HS-5 (cell line): ENCODE measurements around the gene VWF.
"Not testable (repeated sequence)": the region's sequence is repeated elsewhere in the genome, so short reads cannot be mapped to it uniquely, and the experiment has no call there.

Source experiments
- DNase-seq: peaks from one replicate; pipeline ENCODE4 v3.0.0-alpha.2; 2012; ENCODE audit warnings: low read depth

VWF gene

DNA sequence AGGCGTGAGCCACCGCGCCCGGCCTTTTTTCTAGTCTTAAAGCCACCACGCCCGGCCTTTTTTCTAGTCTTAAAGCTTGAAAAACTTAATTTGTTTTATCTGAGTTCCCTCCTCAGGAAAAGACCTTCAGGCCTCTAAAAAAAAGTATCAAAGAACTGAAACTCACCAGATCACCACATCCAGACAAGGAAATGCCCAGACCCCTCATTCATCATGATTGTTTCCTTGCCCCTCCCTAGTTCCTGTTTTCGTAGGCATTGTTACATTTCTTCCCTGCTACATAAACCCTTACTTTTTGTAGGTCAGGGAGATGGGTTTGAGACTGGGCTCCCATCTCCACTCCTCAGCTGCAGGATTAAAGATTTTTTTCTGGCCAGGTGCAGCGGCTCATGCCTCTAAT lies 21.1 kb upstream of the VWF start:
- no peak for DNase-seq

DNA sequence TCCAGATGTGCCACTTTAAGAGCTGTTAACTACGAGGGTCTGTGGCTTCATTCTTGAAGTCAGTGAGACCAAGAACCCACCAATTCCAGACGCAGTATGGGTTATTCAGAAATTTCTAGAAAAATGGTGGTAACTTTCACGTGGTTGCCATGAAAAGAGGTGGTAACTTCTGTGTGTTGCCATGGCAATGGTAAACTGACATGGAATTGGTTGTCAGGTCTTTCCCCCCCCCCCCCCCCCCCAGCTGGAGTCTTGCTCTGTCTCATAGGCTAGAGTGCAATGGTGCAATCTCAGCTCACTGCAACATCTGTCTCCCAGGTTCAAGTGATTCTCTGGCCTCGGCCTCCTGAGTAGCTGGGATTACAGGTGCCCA lies 18.8 kb upstream of the VWF start:
- DNase-seq: no peak

DNA sequence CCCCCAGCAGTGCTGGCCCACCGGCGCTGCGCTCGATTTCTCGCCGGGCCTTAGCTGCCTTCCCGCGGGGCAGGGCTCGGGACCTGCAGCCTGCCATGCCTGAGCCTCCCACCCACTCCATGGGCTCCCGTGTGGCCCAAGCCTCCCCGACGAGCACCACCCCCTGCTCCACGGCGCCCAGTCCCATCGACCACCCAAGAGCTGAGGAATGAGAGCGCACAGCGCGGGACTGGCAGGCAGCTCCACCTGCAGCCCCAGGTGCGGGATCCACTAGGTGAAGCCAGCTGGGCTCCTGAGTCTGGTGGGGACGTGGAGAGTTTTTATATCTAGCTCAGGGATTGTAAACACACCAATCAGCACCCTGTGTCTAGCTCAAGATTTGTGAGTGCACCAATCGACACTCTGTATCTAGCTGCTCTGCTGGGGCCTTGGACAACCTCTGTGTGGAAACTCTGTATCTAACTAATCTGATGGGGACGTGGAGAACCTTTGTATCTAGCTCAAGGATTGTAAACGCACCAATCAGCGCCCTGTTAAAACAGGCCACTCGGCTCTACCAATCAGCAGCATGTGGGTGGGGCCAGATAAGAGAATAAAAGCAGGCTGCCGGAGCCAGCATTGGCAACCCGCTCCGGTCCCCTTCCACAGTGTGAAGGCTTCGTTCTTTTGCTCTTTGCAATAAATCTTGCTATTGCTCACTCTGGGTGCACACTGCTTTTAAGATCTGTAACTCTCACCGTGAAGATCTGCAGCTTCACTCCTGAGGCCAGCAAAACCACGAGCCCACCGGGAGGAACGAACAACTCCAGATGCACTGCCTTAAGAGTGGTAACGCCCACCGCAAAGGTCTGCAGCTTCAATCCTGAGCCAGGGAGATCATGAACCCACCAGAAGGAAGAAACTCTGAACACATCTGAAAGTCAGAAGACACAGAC lies 18.2 kb upstream of the VWF start:
- DNase-seq: not testable (repeated sequence)

DNA sequence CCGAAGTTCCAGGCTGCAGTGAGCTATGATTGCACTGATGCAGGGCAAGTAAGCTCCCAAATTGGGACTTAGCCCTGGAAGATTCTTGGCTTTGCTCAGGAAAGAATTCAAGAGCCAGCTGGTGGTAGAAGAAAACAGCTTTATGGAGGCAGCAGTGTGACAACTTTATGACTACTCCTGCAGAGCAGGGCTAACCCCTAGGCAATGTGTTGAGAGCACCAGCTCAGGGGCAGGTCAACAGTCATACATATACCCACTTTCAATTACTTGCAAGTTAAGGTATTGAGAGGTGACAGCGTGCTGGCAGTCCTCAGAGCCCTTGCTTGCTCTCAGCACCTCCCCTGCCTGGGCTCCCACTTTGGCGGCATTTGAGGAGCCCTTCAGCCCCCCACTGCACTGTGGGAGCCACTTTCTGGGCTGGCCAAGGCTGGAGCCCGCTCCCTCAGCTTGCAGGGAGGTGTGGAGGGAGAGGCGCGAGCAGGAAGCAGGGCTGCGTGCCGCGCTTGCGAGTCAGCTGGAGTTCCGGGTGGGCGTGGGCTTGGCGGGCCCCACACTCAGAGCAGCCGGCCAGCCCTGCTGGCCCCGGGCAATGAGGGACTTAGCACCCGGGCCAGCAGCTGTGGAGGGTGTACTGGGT lies 17.4 kb upstream of the VWF start:
- not testable (repeated sequence) for DNase-seq

DNA sequence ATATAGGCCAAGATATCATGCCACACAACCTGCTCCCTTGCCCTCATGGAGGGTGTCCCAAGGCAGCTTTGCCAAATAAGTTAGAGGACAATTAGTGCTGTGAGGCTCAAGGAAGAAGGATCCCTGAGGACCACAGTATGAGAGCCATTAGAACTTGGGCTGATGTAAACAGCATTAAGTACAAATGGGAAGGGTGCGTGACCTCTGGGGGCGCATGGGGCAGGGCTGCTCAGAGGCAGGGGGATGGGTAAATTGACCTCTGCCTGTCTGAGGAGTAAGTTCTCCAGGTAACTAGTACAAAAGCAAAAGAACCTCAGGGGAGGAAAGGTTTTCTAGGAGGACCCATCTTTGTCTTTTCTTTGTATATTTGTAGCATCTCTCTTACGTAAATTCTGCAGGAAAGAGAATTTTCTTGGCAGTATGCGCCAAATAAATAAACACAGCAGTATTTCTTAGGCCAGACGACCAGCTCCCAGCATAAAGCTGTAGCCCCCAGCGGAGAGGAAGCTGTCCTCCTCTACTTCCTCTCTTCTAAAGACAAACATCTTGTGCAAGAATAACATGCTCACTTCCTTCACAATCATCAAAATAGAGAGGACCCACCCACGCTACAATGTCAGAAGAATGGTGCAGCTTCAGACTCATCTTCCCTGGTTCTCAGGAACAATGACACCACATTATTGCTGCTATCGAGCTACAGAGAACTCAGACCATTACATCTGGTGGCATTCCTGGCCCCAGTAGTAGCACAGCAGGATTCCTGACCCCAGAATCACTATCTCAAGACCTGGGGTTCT lies 16.4 kb upstream of the VWF start:
- no peak for DNase-seq

DNA sequence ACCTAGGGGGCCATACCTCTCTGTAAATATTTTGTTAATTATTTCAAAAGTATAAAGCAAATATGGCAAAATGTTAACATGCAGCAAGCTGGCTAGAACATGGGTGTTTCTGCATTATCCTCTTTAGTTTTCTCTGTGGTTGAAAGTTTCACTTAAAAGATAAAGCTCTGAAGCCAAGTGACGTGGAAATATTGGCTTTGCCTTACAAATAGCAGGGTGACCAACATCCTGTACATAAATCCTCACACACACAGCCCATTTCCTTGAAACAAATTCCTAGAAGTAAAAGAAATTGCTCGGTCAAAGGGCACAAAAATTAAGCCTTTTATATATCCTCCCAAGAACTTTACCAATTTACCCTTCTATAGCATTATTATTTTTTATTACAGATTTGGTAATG lies 10.6 kb upstream of the VWF start:
- DNase-seq: no peak

DNA sequence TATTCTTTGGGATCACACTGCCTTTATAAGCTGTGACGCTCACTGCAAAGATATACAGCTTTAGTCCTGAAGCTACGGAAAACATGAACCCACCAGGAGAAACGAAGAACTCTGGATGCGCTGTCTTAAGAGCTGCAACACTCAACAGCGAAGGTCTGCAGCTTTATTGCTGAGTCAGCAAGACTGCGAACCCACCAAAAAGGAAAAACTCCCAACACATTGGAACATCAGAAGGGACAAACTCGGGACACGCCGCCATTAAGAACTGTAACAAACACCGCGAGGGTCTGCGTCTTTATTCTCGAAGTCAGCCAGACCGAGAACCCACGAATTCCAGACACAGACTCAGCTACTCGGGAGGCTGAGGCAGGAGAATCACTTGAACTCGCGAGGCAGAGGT lies 9.2 kb upstream of the VWF start:
- no peak for DNase-seq

DNA sequence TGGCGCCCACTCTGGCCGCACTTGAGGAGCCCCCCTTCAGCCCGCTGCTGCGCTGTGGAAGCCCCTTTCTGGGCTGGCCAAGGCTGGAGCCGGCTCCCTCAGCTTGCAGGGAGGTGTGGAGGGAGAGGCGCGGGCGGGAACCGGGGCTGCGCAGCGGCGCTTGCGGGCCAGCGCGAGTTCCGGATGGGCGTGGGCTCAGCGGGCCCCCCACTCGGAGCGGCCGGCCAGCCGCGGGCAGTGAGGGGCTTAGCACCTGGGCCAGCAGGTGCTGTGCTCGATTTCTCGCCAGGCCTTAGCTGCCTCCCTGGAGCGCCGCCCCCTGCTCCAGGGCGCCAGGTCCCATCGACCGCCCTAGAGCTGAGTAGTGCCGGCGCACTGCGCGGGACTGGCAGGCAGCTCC lies 8.0 kb upstream of the VWF start:
- DNase-seq: no peak

DNA sequence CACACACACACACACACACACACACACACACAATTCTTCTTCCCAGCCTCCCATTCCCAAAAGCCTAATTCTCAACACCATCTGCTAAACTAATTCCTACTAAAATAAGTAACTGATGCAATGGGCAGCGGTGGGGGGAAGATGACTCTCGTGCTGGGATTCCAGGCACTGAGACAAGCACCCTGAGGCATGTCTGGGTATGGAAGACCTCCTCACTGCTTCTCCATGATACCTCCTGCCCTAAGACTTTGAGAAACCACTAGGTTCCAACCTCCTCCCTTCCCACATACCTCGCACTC lies 789 bp upstream of the VWF start:
- DNase-seq: no peak

DNA sequence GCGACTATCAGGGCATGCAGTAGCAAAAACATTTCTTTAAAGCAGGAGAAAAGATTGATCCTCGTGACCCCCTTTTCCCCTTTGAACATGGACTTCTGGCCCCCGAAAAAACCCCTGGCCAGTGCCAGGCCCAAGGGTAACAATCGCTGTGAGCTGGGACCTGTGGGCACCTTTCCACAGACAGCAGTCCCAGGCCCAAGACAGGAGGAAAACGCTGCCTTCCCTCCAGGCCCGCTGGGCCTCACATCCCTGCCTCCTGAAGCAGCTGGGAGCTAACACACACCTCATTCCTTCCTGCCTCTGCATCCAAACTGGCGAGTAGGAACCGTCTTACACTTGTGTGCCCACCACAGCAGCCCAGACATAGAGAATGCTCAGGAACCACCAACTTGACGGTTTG lies 1.2 kb downstream of the VWF start:
- no peak for DNase-seq

DNA sequence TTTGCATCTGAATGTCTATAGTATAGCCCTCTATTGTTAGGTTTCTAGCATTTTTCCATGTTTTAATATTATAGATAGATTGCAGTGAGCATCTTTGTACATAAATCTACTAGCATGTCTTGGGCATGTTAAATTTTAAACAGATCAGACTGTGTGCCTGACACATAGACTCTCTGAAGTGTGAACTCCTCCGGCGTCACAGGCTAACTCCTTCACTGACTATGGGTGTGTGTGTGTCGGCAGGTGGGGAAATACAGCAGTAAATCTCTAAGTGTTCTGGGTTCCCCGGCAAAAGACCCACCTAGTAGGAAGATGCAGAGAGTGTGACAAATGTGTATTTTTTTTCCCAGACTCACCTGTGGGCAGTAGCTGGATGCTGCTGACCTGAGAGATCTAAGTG lies 2.3 kb downstream of the VWF start:
- DNase-seq: no peak

DNA sequence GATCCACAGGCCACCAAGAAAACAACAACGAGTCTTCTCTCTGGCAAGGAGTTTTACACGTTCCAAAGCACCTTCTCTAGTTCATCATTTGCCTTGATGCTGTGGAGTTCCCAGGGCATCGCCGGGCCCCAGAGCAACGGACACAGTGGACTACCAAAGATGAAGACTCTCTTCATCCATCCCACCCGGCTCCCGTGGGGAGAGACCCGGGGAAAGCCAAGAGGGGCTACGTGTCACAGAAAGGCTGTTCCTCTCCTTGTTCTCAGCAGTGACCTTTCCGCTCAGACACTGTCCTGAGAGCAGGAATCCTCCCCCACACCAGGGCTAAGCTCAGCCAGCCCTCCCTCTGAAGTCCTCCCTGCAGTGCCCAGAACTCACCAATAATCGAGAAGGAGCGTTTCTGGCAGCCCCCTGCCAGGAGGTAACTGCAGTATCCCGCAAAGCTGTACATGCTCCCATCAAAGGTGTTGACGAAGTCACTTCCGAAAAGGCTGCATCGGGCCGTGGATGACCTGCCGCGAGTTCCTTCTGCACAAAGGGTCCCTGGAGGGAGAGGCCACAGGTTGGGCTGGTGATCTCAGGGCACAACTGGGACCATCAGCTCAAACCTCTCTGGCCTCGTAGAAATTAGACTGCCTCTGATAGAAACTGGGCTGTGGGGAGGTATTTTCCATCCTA lies 3.5 kb downstream of the VWF start:
- no peak for DNase-seq

DNA sequence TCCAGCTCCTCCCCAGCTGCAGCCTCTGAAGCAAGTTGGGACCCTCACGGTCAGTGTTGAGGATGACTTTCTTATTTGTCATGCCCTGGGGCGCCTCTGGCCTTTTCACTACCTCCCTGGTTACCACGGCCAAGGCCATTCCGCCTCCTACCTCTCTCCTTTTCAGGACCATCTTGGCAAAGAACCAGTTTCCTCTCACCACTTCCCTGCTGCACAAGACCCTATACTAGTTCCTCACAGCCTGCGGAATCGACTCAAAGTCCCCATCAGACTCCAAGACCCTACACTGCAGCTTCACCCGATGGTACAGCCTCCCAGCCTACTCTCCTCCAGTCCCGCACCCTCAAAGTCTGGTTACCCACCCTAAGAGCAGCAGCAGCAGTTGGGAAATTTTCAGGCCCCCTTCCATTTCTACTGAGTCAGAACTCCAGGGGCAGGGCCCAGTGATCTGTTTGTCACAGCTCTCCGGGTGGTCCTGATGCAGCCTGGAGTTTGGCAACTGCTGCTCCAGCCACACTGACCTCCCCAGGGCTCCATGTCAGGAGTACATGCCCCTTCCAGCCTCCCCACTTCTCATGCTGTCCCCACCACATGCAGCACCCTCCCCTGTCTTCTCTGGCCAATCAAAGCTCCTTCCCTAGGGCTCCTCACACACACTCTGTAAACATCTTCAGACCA lies 5.4 kb downstream of the VWF start:
- no peak for DNase-seq

DNA sequence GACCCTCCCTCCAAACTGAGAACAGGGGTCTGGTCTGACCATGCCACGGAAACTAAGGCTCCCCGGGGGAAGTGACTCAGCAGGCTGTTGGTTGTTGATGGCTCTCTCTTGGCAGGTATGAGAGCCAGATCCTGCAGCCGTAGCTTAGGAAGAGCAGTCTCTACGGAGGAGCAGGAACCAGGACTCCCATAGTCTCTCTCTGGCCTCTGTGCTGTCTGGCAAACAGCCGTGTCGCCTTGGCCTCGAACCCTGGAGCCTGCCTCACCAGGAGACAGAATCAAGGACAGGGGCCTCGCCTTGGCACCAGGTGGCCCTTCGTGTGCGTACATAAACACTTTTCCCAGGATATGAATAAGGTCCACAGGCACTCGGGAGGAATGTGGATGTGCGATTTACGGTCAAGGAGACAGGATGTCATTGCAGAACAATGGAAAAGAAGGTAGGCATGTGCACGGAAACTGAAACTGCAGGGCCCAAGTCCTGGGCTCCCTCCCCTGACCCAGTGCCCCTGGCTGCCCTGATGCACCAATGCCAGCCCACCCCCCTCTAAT lies 7.9 kb downstream of the VWF start:
- no peak for DNase-seq

DNA sequence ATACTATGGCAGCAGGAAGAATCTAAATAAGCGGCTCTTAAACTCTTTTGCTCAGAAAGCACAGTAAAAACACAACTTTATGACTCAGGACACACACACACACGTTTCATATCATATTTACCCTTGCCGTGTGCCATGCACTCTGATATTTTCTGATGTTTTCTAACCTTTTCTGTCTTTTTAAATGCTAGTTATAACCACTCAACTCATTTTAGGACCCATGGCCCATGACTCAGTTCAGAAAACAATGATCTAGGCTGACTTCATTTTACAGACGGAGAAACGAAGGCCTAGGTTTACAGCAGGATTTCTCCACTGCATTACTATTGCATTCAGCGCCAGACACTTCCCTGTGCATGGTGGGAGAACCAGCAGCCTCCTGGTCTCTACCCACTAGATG lies 9.1 kb downstream of the VWF start:
- DNase-seq: no peak

DNA sequence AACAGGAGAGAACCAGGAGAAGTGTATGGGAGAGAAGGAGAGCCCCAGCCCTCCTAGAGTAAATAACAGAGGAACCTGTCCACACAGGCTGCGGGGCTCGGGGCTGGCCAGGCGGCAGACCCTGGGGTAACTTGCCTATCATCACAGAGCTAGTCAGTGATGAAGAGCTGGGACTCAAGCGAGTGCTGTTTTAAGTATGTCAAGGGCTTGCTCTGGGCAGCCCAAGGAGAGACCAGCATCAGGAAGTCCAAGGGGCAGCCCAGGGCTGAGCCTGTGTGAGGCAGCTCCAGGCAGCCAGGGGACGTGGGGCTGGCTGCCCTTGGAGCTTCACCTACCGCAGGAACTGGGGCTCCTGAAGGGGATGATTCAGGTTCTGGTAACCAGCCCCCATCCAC lies 10.0 kb downstream of the VWF start:
- no peak for DNase-seq

DNA sequence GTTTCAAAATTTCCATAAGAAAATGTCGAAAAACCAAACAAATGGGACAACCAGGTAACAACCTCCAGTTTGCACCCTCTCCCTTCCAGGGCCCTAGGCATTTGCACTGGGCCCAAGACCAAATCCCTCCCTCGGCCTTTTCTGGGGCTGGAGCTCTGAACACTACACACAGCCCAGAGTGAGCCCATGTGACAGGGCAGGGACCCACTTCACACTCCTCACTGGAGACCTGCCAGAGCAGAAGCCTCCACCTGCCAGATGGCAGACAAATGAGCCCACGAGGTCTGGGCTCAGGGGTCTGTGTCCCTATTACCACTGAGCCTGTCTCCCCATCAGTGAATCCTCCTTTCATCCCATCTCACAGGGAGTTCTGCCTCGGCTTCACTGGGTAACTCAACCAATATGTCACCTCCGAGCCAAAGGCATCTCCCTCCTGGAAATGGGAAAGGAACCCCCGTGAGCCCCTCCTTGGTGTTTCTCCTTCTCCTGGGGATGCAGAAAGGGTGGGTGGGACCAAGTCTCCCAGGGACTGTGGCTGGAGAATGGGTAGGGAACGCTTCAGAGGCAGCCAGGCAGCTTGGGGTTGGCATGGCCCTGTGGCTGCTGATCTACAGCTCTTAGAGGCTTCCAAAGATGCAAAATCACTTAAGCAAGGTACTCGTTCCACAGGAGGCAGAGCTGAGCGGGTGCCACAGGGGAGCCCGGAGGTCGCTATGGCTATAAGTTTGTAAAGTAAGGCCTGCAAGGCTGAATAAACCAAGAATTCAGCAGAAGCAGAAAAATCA lies 10.6 kb downstream of the VWF start:
- DNase-seq: no peak

DNA sequence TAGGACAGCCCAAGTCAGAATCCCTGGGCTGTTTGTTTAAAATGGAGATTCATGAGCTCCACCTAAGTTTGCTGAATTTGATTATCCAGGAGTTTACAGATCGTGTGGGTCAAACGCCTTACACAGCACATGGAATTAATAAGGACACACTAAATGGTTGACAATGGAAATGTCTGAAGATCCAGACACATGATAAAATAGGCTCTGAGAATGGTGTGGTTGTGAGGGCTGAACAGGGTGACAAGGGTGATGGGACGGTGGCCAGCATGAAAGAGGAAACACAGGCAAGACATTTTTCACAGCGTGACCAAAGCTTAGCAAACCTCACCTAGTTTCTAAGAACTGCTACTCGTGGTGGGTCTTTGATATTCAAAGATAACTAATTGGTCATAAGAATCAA lies 12.5 kb downstream of the VWF start:
- DNase-seq: no peak

DNA sequence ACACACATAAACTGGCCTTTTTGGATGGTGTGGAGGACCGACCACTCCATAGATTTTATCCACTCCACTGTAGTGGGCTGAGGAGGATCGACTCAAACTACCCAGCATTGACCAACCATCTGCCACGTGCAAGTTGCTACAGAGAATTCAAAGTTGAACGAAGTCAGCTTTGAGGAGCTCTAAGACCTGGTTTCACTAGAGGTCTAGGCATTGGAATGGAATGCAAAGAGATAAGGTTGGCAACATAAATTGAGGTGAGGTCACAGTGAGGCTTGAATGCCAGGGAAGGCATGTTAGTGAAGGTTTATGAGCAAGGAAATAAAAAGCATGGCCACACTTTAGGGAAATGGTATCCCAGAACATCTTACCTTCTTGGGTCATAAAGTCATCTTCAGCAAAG lies 14.5 kb downstream of the VWF start:
- no peak for DNase-seq

DNA sequence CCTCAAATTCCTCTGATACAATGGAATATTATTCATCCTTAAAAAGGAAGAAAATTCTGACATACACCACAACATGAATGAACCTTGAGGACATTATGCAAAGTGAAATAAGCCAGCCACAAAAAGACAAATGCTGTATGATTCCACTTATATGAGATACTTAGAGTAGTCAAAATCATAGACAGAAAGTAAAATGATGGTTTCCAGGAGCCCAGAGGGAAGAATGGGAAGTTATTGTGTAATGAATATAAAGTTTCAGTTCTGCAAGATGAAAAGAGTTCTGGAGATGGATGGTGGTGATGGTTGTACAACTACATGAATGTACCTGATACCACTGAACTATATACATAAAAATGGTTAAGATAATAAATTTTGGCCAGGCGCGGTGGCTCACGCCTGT lies 18.3 kb downstream of the VWF start:
- DNase-seq: no peak

DNA sequence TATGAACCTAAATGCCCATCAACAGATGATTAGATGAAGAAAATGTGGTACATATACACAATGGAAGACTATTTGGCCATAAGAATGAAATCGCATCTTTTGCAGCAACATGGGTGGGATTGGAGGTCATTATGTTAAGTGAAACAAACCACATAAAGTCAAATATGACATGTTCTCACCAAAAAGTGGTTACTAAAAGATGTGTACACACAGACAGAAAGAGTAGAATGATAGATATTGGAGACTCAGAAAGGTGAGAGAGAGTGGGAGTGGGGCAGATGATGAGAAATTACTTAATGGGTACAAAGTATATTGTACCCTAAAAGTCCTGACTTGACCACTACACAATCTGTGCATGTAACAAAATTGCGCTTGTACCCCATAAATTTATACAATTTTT lies 19.6 kb downstream of the VWF start:
- no peak for DNase-seq
